ENCODE measurements around the gene FNDC10. TPM values are rescaled to one million over a fixed set of nuclear protein-coding genes. Genes with fewer than 3 reads are reported as not detected.

Gene FNDC10
- total RNA-seq, 1 experiment from 2014 or later: 30.4 TPM

DNA sequence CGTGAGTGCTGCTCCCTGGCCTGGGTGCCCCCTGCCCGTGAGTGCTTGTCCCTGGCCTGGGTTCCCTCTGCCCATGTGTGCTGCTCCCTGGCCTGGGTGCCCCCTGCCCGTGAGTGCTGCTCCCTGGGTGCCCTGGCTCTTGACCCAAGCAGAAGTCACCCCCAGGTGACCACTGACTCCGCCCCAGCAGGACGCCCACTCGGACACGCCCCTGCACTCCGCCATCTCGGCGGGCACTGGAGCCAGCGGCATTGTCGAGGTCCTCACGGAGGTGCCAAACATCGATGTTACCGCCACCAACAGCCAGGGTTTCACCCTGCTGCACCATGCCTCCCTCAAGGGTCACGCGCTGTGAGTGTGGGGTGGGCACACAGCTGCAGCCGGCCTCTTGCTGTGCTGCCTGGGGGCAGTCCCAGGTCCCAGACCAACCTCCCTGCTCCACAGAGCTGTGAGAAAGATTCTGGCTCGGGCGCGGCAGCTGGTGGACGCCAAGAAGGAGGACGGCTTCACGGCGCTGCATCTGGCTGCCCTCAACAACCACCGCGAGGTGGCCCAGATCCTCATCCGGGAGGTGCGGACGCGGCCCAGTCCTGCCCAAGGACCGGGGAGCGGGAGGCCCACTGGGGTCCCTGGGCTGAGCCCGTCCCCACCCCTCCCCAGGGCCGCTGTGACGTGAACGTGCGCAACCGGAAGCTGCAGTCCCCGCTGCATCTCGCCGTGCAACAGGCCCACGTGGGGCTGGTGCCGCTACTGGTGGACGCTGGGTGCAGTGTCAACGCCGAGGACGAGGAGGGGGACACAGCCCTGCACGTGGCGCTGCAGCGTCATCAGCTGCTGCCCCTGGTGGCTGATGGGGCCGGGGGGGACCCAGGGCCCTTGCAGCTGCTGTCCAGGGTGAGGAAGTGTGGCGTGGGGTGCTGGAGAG, 28.2 kb upstream of the FNDC10 start:
- ATAC-seq: no peak
- CTCF ChIA-PET: interaction anchor here (0.7 to 2.2 kb wide), 11 partner anchors 8 to 281 kb away, joined by 3 to 30 read pairs (median 6); partner anchors contain the start of gene MIB2

DNA sequence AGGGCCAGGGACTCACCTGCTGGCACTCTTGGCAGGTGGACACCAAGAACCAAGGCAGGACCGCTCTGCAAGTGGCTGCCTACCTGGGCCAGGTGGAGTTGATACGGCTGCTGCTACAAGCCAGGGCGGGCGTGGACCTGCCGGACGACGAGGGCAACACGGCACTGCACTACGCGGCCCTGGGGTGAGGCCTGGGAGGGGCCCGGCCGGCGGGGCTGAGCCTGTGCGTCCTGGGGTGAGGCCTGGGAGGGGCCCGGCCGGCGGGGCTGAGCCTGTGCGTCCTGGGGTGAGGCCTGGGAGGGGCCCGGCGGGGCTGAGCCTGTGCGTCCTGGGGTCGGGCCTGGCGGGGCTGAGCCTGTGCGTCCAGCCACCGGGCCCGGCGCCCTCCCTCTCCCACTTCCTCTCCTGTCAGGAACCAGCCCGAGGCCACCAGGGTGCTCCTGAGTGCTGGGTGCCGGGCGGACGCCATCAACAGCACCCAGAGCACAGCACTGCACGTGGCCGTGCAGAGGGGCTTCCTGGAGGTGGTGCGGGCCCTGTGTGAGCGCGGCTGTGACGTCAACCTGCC, 27.4 kb upstream of the FNDC10 start:
- Mint-ChIP-seq H3K4me3 (no peak overlapping the region), H3K27ac (no peak overlapping the region), H3K9me3 (no peaks in the 10 kb centered on the region), H3K36me3 (no peaks in the 10 kb centered on the region), H3K4me1 (peaks cover 2% of the 10 kb centered on the region; the same call in 1 of the 2 replicates), H3K27me3 (ENCODE audit: low read depth) (peaks cover 6% of the 10 kb centered on the region)
- ChIA-PET CTCF (interaction anchor here (1.6 kb wide), 1 partner anchor 39 kb away, joined by 6 read pairs; no protein-coding TSS in a partner anchor), POLR2A (no interaction called here)
- DNase-seq (ENCODE audit: low spot score): no peak
- no peak for ATAC-seq
- TF ChIP-seq, protein P1, sequence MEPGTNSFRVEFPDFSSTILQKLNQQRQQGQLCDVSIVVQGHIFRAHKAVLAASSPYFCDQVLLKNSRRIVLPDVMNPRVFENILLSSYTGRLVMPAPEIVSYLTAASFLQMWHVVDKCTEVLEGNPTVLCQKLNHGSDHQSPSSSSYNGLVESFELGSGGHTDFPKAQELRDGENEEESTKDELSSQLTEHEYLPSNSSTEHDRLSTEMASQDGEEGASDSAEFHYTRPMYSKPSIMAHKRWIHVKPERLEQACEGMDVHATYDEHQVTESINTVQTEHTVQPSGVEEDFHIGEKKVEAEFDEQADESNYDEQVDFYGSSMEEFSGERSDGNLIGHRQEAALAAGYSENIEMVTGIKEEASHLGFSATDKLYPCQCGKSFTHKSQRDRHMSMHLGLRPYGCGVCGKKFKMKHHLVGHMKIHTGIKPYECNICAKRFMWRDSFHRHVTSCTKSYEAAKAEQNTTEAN (CRISPR knock-in tag; IDR thresholded peaks at IDR 0.05): no peak
- TF ChIP-seq NFYB (CRISPR knock-in tag; conservative IDR thresholded peaks at IDR 0.05; ENCODE audit: low read depth) (no peak), ZNF416 (CRISPR knock-in tag; IDR thresholded peaks at IDR 0.05) (no peak), TEAD4 (CRISPR knock-in tag; IDR thresholded peaks at IDR 0.05) (no peak), NFATC4 (CRISPR knock-in tag; IDR thresholded peaks at IDR 0.05) (no peak), ATF3 (CRISPR knock-in tag; conservative IDR thresholded peaks at IDR 0.05) (no peak), USF2 (CRISPR knock-in tag; IDR thresholded peaks at IDR 0.05) (no peak), ZNF232 (CRISPR knock-in tag; IDR thresholded peaks at IDR 0.05) (no peak), PREB (CRISPR knock-in tag; IDR thresholded peaks at IDR 0.05; ENCODE audit: borderline replicate concordance) (no peak), SMAD4 (CRISPR knock-in tag; IDR thresholded peaks at IDR 0.05) (no peak), NFE2L1 (CRISPR knock-in tag; IDR thresholded peaks at IDR 0.05) (no peak), ESRRA (CRISPR knock-in tag; IDR thresholded peaks at IDR 0.05; ENCODE audit: borderline replicate concordance) (no peak)
- TF ChIP-seq, protein P2, sequence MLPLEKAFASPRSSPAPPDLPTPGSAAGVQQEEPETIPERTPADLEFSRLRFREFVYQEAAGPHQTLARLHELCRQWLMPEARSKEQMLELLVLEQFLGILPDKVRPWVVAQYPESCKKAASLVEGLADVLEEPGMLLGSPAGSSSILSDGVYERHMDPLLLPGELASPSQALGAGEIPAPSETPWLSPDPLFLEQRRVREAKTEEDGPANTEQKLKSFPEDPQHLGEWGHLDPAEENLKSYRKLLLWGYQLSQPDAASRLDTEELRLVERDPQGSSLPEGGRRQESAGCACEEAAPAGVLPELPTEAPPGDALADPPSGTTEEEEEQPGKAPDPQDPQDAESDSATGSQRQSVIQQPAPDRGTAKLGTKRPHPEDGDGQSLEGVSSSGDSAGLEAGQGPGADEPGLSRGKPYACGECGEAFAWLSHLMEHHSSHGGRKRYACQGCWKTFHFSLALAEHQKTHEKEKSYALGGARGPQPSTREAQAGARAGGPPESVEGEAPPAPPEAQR (CRISPR knock-in tag; IDR thresholded peaks at IDR 0.05): no peak
- TF ChIP-seq, protein P3, sequence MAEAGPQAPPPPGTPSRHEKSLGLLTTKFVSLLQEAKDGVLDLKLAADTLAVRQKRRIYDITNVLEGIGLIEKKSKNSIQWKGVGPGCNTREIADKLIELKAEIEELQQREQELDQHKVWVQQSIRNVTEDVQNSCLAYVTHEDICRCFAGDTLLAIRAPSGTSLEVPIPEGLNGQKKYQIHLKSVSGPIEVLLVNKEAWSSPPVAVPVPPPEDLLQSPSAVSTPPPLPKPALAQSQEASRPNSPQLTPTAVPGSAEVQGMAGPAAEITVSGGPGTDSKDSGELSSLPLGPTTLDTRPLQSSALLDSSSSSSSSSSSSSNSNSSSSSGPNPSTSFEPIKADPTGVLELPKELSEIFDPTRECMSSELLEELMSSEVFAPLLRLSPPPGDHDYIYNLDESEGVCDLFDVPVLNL (CRISPR knock-in tag; IDR thresholded peaks at IDR 0.05; ENCODE audit: borderline replicate concordance, low read depth): no peak

More for the DNA sequence above, 28.2 kb upstream of the FNDC10 start:
- H3K4me1 Mint-ChIP-seq: peaks cover 2% of the 10 kb centered on the region; the same call in 1 of the 2 replicates
- H3K4me3 Mint-ChIP-seq: no peak overlapping the region; the same call in 1 of the 2 replicates
- POLR2A ChIA-PET: interaction anchor here (0.6 to 1.8 kb wide), 2 partner anchors 13 to 254 kb away, joined by 4 to 7 read pairs; partner anchors contain the start of gene MIB2
- TF ChIP-seq IRF2 (CRISPR knock-in tag; IDR thresholded peaks at IDR 0.05; ENCODE audit: borderline replicate concordance, low read depth) (no peak), ATF3 (CRISPR knock-in tag; conservative IDR thresholded peaks at IDR 0.05) (no peak), CBFB (CRISPR knock-in tag; IDR thresholded peaks at IDR 0.05; ENCODE audit: low read depth) (no peak), NR3C1 (CRISPR knock-in tag; conservative IDR thresholded peaks at IDR 0.05; ENCODE audit: low read depth) (no peak), ZNF423 (CRISPR knock-in tag; IDR thresholded peaks at IDR 0.05) (no peak)
- TF ChIP-seq, protein P4, sequence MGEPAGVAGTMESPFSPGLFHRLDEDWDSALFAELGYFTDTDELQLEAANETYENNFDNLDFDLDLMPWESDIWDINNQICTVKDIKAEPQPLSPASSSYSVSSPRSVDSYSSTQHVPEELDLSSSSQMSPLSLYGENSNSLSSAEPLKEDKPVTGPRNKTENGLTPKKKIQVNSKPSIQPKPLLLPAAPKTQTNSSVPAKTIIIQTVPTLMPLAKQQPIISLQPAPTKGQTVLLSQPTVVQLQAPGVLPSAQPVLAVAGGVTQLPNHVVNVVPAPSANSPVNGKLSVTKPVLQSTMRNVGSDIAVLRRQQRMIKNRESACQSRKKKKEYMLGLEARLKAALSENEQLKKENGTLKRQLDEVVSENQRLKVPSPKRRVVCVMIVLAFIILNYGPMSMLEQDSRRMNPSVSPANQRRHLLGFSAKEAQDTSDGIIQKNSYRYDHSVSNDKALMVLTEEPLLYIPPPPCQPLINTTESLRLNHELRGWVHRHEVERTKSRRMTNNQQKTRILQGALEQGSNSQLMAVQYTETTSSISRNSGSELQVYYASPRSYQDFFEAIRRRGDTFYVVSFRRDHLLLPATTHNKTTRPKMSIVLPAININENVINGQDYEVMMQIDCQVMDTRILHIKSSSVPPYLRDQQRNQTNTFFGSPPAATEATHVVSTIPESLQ (CRISPR knock-in tag; IDR thresholded peaks at IDR 0.05): no peak
- TF ChIP-seq, protein P1 (CRISPR knock-in tag; IDR thresholded peaks at IDR 0.05): no peak
- TF ChIP-seq, protein P5, sequence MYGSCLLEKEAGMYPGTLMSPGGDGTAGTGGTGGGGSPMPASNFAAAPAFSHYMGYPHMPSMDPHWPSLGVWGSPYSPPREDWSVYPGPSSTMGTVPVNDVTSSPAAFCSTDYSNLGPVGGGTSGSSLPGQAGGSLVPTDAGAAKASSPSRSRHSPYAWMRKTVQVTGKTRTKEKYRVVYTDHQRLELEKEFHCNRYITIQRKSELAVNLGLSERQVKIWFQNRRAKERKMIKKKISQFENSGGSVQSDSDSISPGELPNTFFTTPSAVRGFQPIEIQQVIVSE (CRISPR knock-in tag; IDR thresholded peaks at IDR 0.05; ENCODE audit: borderline replicate concordance): no peak
- DNase-seq (ENCODE audit: low spot score): no peak
- peaks cover 6% of the 10 kb centered on the region for H3K27me3 Mint-ChIP-seq (ENCODE audit: low read depth)
- H3K27ac Mint-ChIP-seq: no peak overlapping the region
- H3K36me3 Mint-ChIP-seq: no peaks in the 10 kb centered on the region
- no peaks in the 10 kb centered on the region for H3K9me3 Mint-ChIP-seq

Measured in WTC11 (cell line).